ENCODE measurements around the gene FRMD6.

- TF ChIP-seq POLR2A (IDR thresholded peaks at IDR 0.05): no peak
- TF ChIP-seq CTCF (IDR thresholded peaks at IDR 0.05): no peak
Measured at GRCh38 chr14:51666826-51667225, 15.1 kb downstream of the FRMD6 start.
